ENCODE results near the gene SLC39A8. TPM values are rescaled to one million over a fixed set of nuclear protein-coding genes. Genes with fewer than 3 reads are reported as not detected.

Gene SLC39A8
- polyA plus RNA-seq, 3 donors = 1.8 to 7.8 (median 6.1) TPM

DNA sequence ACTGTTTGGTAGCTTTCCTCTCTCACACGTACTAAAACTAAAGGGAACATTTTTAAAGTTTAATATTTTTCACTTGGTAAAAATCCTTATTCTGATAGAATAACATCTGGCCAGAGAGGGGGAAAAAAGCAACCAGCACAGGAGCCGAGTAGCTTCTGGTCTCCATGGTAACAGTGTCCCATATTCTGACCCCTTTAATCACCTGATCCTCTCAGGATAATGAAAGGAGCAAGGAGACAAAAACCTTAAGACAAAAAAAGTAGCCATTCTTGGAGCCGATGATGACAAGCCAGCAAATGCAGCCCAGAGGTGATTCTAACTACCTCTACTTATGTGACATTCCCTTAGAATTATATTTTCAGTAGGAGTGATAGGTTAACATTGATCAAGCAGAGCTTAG lies 126.6 kb downstream of the SLC39A8 start:
- WGBS (ENCODE audit: insufficient coverage) = no CpG with 5 or more reads among the region's 3 CpGs
- Histone ChIP-seq H4K20me1 (ENCODE audit: insufficient read depth, low read length) (no peaks in the 10 kb centered on the region), H2AFZ (ENCODE audit: insufficient read depth, low read depth, low read length, poor library complexity, severe bottlenecking) (no peak overlapping the region), H3K27me3 (ENCODE audit: control insufficient read depth in 2 of 2, insufficient read depth in 2 of 2, low read length in 2 of 2) (no peaks in the 10 kb centered on the region), H3K36me3 (replicated peaks in 1 of 2; ENCODE audit: control insufficient read depth in 1 of 2, insufficient read depth in 2 of 2, low read length in 2 of 2) (no peaks in the 10 kb centered on the region), H3K4me2 (replicated peaks; ENCODE audit: extremely low read depth, low read length, poor library complexity, severe bottlenecking) (no peak overlapping the region), H3K9me3 (replicated peaks in 1 of 2; ENCODE audit: control insufficient read depth in 1 of 2, insufficient read depth in 1 of 2, low read length in 2 of 2) (no peaks in the 10 kb centered on the region), H3K4me1 (ENCODE audit: control insufficient read depth in 1 of 2, insufficient read depth in 2 of 2, low read length in 2 of 2) (no peaks in the 10 kb centered on the region), H3K9ac (ENCODE audit: insufficient read depth, low read length, poor library complexity, severe bottlenecking) (no peak overlapping the region), H3K79me2 (ENCODE audit: insufficient read depth, low read length) (no peaks in the 10 kb centered on the region), H3K27ac (ENCODE audit: low read depth in 1 of 2, low read length in 2 of 2) (no peak overlapping the region), H3K4me3 (replicated peaks in 1 of 3; ENCODE audit: low read depth in 2 of 3, low read length in 3 of 3) (no peak overlapping the region)
- Mint-ChIP-seq H3K27ac (no peak overlapping the region), H3K4me3 (no peak overlapping the region), H3K9me3 (peaks cover 0 to 2% (median 0%) of the 10 kb centered on the region in 7 donors), H3K27me3 (ENCODE audit: low read depth in 3 of 3) (no peaks in the 10 kb centered on the region), H3K36me3 (no peaks in the 10 kb centered on the region), H3K4me1 (no peaks in the 10 kb centered on the region)
- DNase-seq = no peak
- intact Hi-C loops (cut with micrococcal nuclease) = no loop called here
- TF ChIP-seq CTCF (IDR thresholded peaks at IDR 0.05) = no peak

- no peak overlapping the region for H3K27ac ChIP-seq (ENCODE audit: low read depth in 1 of 2, low read length in 2 of 2)
- H2AFZ ChIP-seq (ENCODE audit: insufficient read depth, low read depth, low read length, poor library complexity, severe bottlenecking) = no peak overlapping the region
- H3K4me1 ChIP-seq (ENCODE audit: control insufficient read depth in 1 of 2, insufficient read depth in 2 of 2, low read length in 2 of 2) = no peaks in the 10 kb centered on the region
- WGBS (ENCODE audit: insufficient coverage) = no CpG with 5 or more reads among the region's 1 CpG
- DNase-seq = no peak
- H4K20me1 ChIP-seq (ENCODE audit: insufficient read depth, low read length) = no peaks in the 10 kb centered on the region
- H3K9me3 Mint-ChIP-seq = peaks cover 0 to 2% (median 0%) of the 10 kb centered on the region in 7 donors
- no peak overlapping the region for H3K27ac Mint-ChIP-seq
- intact Hi-C loops (cut with micrococcal nuclease) = no loop called here
- no peaks in the 10 kb centered on the region for H3K36me3 Mint-ChIP-seq
- H3K27me3 Mint-ChIP-seq (ENCODE audit: low read depth in 3 of 3) = no peaks in the 10 kb centered on the region
- H3K4me1 Mint-ChIP-seq = no peaks in the 10 kb centered on the region
- H3K36me3 ChIP-seq (replicated peaks in 1 of 2; ENCODE audit: control insufficient read depth in 1 of 2, insufficient read depth in 2 of 2, low read length in 2 of 2) = no peaks in the 10 kb centered on the region
- no peaks in the 10 kb centered on the region for H3K9me3 ChIP-seq (replicated peaks in 1 of 2; ENCODE audit: control insufficient read depth in 1 of 2, insufficient read depth in 1 of 2, low read length in 2 of 2)
- TF ChIP-seq CTCF (IDR thresholded peaks at IDR 0.05) = no peak
- no peak overlapping the region for H3K4me3 Mint-ChIP-seq
- no peak overlapping the region for H3K4me2 ChIP-seq (replicated peaks; ENCODE audit: extremely low read depth, low read length, poor library complexity, severe bottlenecking)
- H3K4me3 ChIP-seq (replicated peaks in 1 of 3; ENCODE audit: low read depth in 2 of 3, low read length in 3 of 3) = no peak overlapping the region
- H3K9ac ChIP-seq (ENCODE audit: insufficient read depth, low read length, poor library complexity, severe bottlenecking) = no peak overlapping the region
- no peaks in the 10 kb centered on the region for H3K27me3 ChIP-seq (ENCODE audit: control insufficient read depth in 2 of 2, insufficient read depth in 2 of 2, low read length in 2 of 2)
- H3K79me2 ChIP-seq (ENCODE audit: insufficient read depth, low read length) = no peaks in the 10 kb centered on the region
Measured at GRCh38 chr4:102217775-102218355, 127.4 kb downstream of the SLC39A8 start.

Measured in CD14-positive monocyte (primary cell).